ENCODE results near the gene CATSPER4. TPM values are rescaled to one million over a fixed set of nuclear protein-coding genes. Genes with fewer than 3 reads are reported as not detected.

CATSPER4 gene
- total and polyA plus RNA-seq, 2 of the 8 experiments (the other 6 are each of a cell fraction or from before 2014, with no cell fraction given), result 0.65 to 0.83 TPM

DNA sequence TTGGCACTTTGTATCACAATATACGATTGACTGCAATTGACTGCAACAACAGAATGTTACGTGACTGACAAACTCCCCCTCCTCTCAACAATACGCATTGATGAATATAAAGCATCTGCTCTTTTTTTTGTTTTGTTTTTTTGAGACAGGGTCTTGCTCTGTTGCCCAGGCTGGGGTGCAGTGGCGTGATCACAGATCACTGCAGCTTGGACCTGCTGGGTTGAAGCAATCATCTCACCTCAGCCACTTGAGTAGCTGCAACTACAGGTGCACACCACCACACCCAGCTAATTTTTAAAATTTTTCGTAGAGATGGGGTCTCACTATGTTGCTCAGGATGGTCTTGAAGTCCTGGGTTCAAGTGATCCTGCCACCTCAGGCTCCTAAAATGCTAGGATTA lies 22.3 kb downstream of the CATSPER4 start:
- Histone ChIP-seq H3K79me1 (ENCODE audit: low read depth, low read length) (no peaks in the 10 kb centered on the region), H2AK5ac (ENCODE audit: low read depth, low read length) (no peak overlapping the region), H2BK20ac (ENCODE audit: low read length) (no peak overlapping the region), H3K4ac (replicated peaks; ENCODE audit: insufficient read length, low read depth, low read length) (no peak overlapping the region), H4K20me1 (replicated peaks in 1 of 2; ENCODE audit: control insufficient read depth in 1 of 2, insufficient read depth in 2 of 2, low read length in 2 of 2) (no peaks in the 10 kb centered on the region), H3K4me2 (ENCODE audit: insufficient read depth in 1 of 2, low read depth in 2 of 2, low read length in 2 of 2) (no peak overlapping the region), H3K4me3 (ENCODE audit: extremely low read depth in 1 of 4, insufficient read depth in 2 of 4, low read depth in 3 of 4, low read length in 4 of 4) (no peak overlapping the region), H3K9ac (replicated peaks in 1 of 4; ENCODE audit: extremely low read depth in 1 of 4, low read depth in 3 of 4, low read length in 3 of 4) (no peak overlapping the region), H4K91ac (replicated peaks; ENCODE audit: insufficient read length, low read length) (no peak overlapping the region), H3K56ac (replicated peaks; ENCODE audit: insufficient read length, low read depth, low read length) (no peak overlapping the region), H3K23me2 (ENCODE audit: low read depth, low read length) (no peaks in the 10 kb centered on the region), H4K5ac (ENCODE audit: insufficient read length, low read depth, low read length) (no peak overlapping the region), H2BK120ac (replicated peaks; ENCODE audit: low read depth, low read length) (no peak overlapping the region), H3K27ac (ENCODE audit: low read depth, low read length) (no peak overlapping the region), H3K36me3 (ENCODE audit: control insufficient read depth in 2 of 4, insufficient read depth in 4 of 4, low read length in 3 of 4) (no peaks in the 10 kb centered on the region), H2AFZ (ENCODE audit: low read length) (no peak overlapping the region), H3K23ac (ENCODE audit: insufficient read length) (no peak overlapping the region), H3K4me1 (replicated peaks in 1 of 4; ENCODE audit: control insufficient read depth in 3 of 4, insufficient read depth in 4 of 4, low read length in 3 of 4) (no peaks in the 10 kb centered on the region), H2BK12ac (ENCODE audit: low read depth, low read length) (no peak overlapping the region), H4K8ac (ENCODE audit: extremely low read depth, insufficient read depth, low read length) (no peak overlapping the region), H2BK15ac (ENCODE audit: low read length) (no peak overlapping the region), H3K9me3 (ENCODE audit: insufficient read depth in 2 of 2, low read depth in 1 of 2, low read length in 1 of 2) (no peaks in the 10 kb centered on the region), H3K79me2 (ENCODE audit: control insufficient read depth in 1 of 2, insufficient read depth in 2 of 2, low read length in 2 of 2) (no peaks in the 10 kb centered on the region), H3K14ac (ENCODE audit: insufficient read length) (no peak overlapping the region), H2BK5ac (ENCODE audit: low read depth, low read length) (no peak overlapping the region), H3K27me3 (replicated peaks in 1 of 4; ENCODE audit: control insufficient read depth in 3 of 4, extremely low read depth in 1 of 4, insufficient read depth in 3 of 4, low read length in 3 of 4) (no peaks in the 10 kb centered on the region), H3K18ac (ENCODE audit: extremely low read depth, low read length) (no peak overlapping the region)
- WGBS, 2 experiments (ENCODE audit: extremely low coverage in 1 of 2, insufficient coverage in 1 of 2, insufficient read length in 1 of 2, insufficient replicate concordance in 2 of 2, low coverage in 1 of 2, low lambda C conversion rate in 2 of 2, missing lambda C conversion rate in 1 of 2), result 90% methylated on average over 5 of the region's 5 CpGs; no CpG with 5 or more reads in 1 of the 2 experiments
- ChIA-PET CTCF (ENCODE audit: partially characterized antibody) (interaction anchor here (0.6 to 1.3 kb wide), 6 partner anchors 8 to 922 kb away, joined by 3 to 5 read pairs (median 3); no protein-coding TSS in a partner anchor), POLR2A (ENCODE audit: partially characterized antibody) (no interaction called here)
- no peak for DNase-seq (ENCODE audit: low read depth in 1 of 2, low spot score in 2 of 2)
- TF ChIP-seq POLR2A (IDR thresholded peaks at IDR 0.05; ENCODE audit: control extremely low read depth in 1 of 2, low read depth in 2 of 2, low read length in 2 of 2), result no peak
- TF ChIP-seq CREB1 (IDR thresholded peaks at IDR 0.05), result no peak
- TF ChIP-seq ZNF274 (IDR thresholded peaks at IDR 0.05; ENCODE audit: borderline replicate concordance, extremely low read depth, low read length), result no peak
- no peak for TF ChIP-seq TAF7 (optimal IDR thresholded peaks at IDR 0.05; ENCODE audit: borderline replicate concordance, low read depth, low read length)
- TF ChIP-seq JUN (IDR thresholded peaks at IDR 0.05; ENCODE audit: low read depth, low read length), result no peak
- no peak for TF ChIP-seq EGR1 (IDR thresholded peaks at IDR 0.05; ENCODE audit: borderline replicate concordance, low read depth, low read length)
- no peak for TF ChIP-seq BCL11A (IDR thresholded peaks at IDR 0.05; ENCODE audit: low read depth in 2 of 2, low read length in 2 of 2)
- no peak for TF ChIP-seq TBP (IDR thresholded peaks at IDR 0.05; ENCODE audit: low read depth, low read length)
- no peak for FAIRE-seq

All from H1 (cell line).